WTC11 (cell line): ENCODE measurements around the gene CRAT. TPM values are rescaled to one million over a fixed set of nuclear protein-coding genes. Genes with fewer than 3 reads are reported as not detected.
A peak's percentile ranks its signal among the peaks of the same experiment; 100 is the strongest.

Source experiments
- ATAC-seq: fragments of 200-7000 bp; cut with Tn5 transposase; 2 replicates; pipeline ENCODE4 v1.10.0; 2021; ENCODE audit warnings: mild to moderate bottlenecking, moderate library complexity
- Bru-seq: library from RNA; stranded (reverse); fragments of 400-500 nt; gene quantifications from one replicate; lab custom pipeline; 2021; lab: Mats Ljungman, UMichigan
- CTCF ChIA-PET: fragments of 300-600 bp; sonication (Branson Sonifier 250); formaldehyde crosslinking; loops from one replicate; lab custom pipeline; 2021; ENCODE audit warnings: antibody characterized with exemption; lab: Charles Lee
- POLR2A ChIA-PET: fragments of 350-600 bp; sonication (Branson Sonifier 250); formaldehyde crosslinking; loops from one replicate; lab custom pipeline; 2021; ENCODE audit warnings: antibody characterized with exemption; lab: Charles Lee
- DNase-seq: peaks from one replicate; pipeline ENCODE4 v3.0.0; 2021; ENCODE audit warnings: low spot score
- H3K27ac Mint-ChIP-seq: 2 replicates; pipeline ENCODE4 v1.8.0; 2021; ENCODE audit warnings: mixed read lengths
- H3K27me3 Mint-ChIP-seq: 2 replicates; pipeline ENCODE4 v1.8.0; 2021; ENCODE audit warnings: low read depth, mild to moderate bottlenecking, moderate library complexity, mixed read lengths
- H3K36me3 Mint-ChIP-seq: 2 replicates; pipeline ENCODE4 v1.8.0; 2021; ENCODE audit warnings: mixed read lengths
- H3K4me1 Mint-ChIP-seq: 2 replicates; pipeline ENCODE4 v1.8.0; 2022; ENCODE audit warnings: mixed read lengths
- H3K4me3 Mint-ChIP-seq: 2 replicates; pipeline ENCODE4 v1.8.0; 2021; ENCODE audit warnings: mild to moderate bottlenecking, moderate library complexity, mixed read lengths
- H3K9me3 Mint-ChIP-seq: 2 replicates; pipeline ENCODE4 v1.8.0; 2021; ENCODE audit warnings: mixed read lengths
- ELF4 ChIP-seq: sonication (generic); formaldehyde crosslinking; IDR thresholded peaks from 2 replicates; pipeline ENCODE4 v1.8.1; 2022; ENCODE audit warnings: low read depth, mild to moderate bottlenecking, moderate library complexity, missing genetic modification reagents
- ESRRA ChIP-seq: sonication (generic); formaldehyde crosslinking; IDR thresholded peaks from 2 replicates; pipeline ENCODE4 v1.8.1; 2022; ENCODE audit warnings: mild to moderate bottlenecking, missing genetic modification reagents, borderline replicate concordance
- FOXJ3 ChIP-seq: sonication (generic); formaldehyde crosslinking; IDR thresholded peaks from 2 replicates; pipeline ENCODE4 v1.9.0; 2021; ENCODE audit warnings: missing genetic modification reagents, mild to moderate bottlenecking, borderline replicate concordance
- HMGA2 ChIP-seq: fragments of 250-450 bp; sonication (Bioruptor Pico); IDR thresholded peaks from 2 replicates; pipeline ENCODE4 v1.4.0; 2021; ENCODE audit warnings: mild to moderate bottlenecking, moderate library complexity
- KAT7 ChIP-seq: sonication (generic); formaldehyde crosslinking; IDR thresholded peaks from 2 replicates; pipeline ENCODE4 v1.8.1; 2023; ENCODE audit warnings: missing genetic modification reagents, mild to moderate bottlenecking, borderline replicate concordance
- NR2C2 ChIP-seq: sonication (generic); formaldehyde crosslinking; IDR thresholded peaks from 2 replicates; pipeline ENCODE4 v1.8.0; 2022; ENCODE audit warnings: mild to moderate bottlenecking, missing genetic modification reagents
- SP1 ChIP-seq: sonication (generic); formaldehyde crosslinking; conservative IDR thresholded peaks from 2 replicates; pipeline ENCODE4 v1.8.1; 2022; ENCODE audit warnings: missing genetic modification reagents
- TP53 ChIP-seq: sonication (generic); formaldehyde crosslinking; IDR thresholded peaks from 2 replicates; pipeline ENCODE4 v1.8.1; 2023; ENCODE audit warnings: mild to moderate bottlenecking, missing genetic modification reagents
- ZNF121 ChIP-seq: sonication (generic); formaldehyde crosslinking; IDR thresholded peaks from 2 replicates; pipeline ENCODE4 v1.8.0; 2023; ENCODE audit warnings: missing genetic modification reagents
- ZNF263 ChIP-seq: sonication (generic); formaldehyde crosslinking; IDR thresholded peaks from 2 replicates; pipeline ENCODE4 v1.8.1; 2022; ENCODE audit warnings: low read depth, mild to moderate bottlenecking, moderate library complexity, missing genetic modification reagents
- ZNF416 ChIP-seq: fragments of 250-450 bp; sonication (Bioruptor Pico); IDR thresholded peaks from 2 replicates; pipeline ENCODE4 v1.9.0; 2021; ENCODE audit warnings: mild to moderate bottlenecking, inconsistent platforms
- long read RNA-seq, 3 experiments: library from RNA in 1 of 3; library from capped mRNA in 1 of 3; library from polyadenylated mRNA in 1 of 3; unstranded in 2 of 3; stranded (forward) in 1 of 3; transcript quantifications; one replicate each; pipeline ENCODE4 v2.0.0, GENCODE V29; 2021
- total RNA-seq: library from RNA; stranded (reverse); gene quantifications from 3 replicates; pipeline ENCODE4 v1.2.3, GENCODE V29; 2021
- TF ChIP-seq, protein P1 (sequence below): sonication (generic); formaldehyde crosslinking; IDR thresholded peaks from 2 replicates; pipeline ENCODE4 v1.8.0; 2022; ENCODE audit warnings: mild to moderate bottlenecking, missing genetic modification reagents
- TF ChIP-seq, protein P2 (sequence below): sonication (generic); formaldehyde crosslinking; IDR thresholded peaks from 2 replicates; pipeline ENCODE4 v1.8.1; 2023; ENCODE audit warnings: mild to moderate bottlenecking, missing genetic modification reagents
- TF ChIP-seq, protein P3 (sequence below): sonication (generic); formaldehyde crosslinking; IDR thresholded peaks from 2 replicates; pipeline ENCODE4 v1.8.0; 2023; ENCODE audit warnings: missing genetic modification reagents, mild to moderate bottlenecking, borderline replicate concordance
- TF ChIP-seq, protein P4 (sequence below): sonication (generic); formaldehyde crosslinking; IDR thresholded peaks from 2 replicates; pipeline ENCODE4 v1.8.1; 2022; ENCODE audit warnings: missing genetic modification reagents, borderline replicate concordance
- TF ChIP-seq, protein P5 (sequence below): sonication (generic); formaldehyde crosslinking; IDR thresholded peaks from 2 replicates; pipeline ENCODE4 v1.8.0; 2022; ENCODE audit warnings: mild to moderate bottlenecking, missing genetic modification reagents
- TF ChIP-seq, protein P6 (sequence below): sonication (generic); formaldehyde crosslinking; IDR thresholded peaks from 2 replicates; pipeline ENCODE4 v1.8.0; 2022; ENCODE audit warnings: mild to moderate bottlenecking, missing genetic modification reagents
- TF ChIP-seq, protein P7 (sequence below): sonication (generic); formaldehyde crosslinking; IDR thresholded peaks from 2 replicates; pipeline ENCODE4 v1.8.0; 2023; ENCODE audit warnings: missing genetic modification reagents
- TF ChIP-seq, protein P8 (sequence below): sonication (generic); formaldehyde crosslinking; IDR thresholded peaks from 2 replicates; pipeline ENCODE4 v1.8.1; 2022; ENCODE audit warnings: mild to moderate bottlenecking, moderate library complexity, missing genetic modification reagents
- TF ChIP-seq, protein P9 (sequence below): sonication (generic); formaldehyde crosslinking; IDR thresholded peaks from 2 replicates; pipeline ENCODE4 v1.8.0; 2022; ENCODE audit warnings: mild to moderate bottlenecking, missing genetic modification reagents

The CRAT gene
- 17.2 to 19.1 TPM (median 17.5 TPM) in 3 replicates for total RNA-seq
- percentile 37 among the genes with signal in this experiment for Bru-seq, nascent RNA
- long read RNA-seq, experiment 1, transcript CRAT-201 (14 exons, 2,763 nt) = major isoform, 42 of 63 reads
- long read RNA-seq, experiment 1, partial matches to known transcripts = 8 of 63 reads
- long read RNA-seq, experiment 1, other reads (novel, unspliced or antisense) = 9 of 63 reads
- long read RNA-seq, experiment 2, transcript CRAT-201 (14 exons, 2,763 nt) = major isoform, 9 of 29 reads
- long read RNA-seq, experiment 2, partial matches to known transcripts = 9 of 29 reads
- long read RNA-seq, experiment 2, other reads (novel, unspliced or antisense) = 8 of 29 reads
- long read RNA-seq, experiment 3, partial matches to known transcripts = 0 of 1 reads
- long read RNA-seq, experiment 3, other reads (novel, unspliced or antisense) = 0 of 1 reads

DNA sequence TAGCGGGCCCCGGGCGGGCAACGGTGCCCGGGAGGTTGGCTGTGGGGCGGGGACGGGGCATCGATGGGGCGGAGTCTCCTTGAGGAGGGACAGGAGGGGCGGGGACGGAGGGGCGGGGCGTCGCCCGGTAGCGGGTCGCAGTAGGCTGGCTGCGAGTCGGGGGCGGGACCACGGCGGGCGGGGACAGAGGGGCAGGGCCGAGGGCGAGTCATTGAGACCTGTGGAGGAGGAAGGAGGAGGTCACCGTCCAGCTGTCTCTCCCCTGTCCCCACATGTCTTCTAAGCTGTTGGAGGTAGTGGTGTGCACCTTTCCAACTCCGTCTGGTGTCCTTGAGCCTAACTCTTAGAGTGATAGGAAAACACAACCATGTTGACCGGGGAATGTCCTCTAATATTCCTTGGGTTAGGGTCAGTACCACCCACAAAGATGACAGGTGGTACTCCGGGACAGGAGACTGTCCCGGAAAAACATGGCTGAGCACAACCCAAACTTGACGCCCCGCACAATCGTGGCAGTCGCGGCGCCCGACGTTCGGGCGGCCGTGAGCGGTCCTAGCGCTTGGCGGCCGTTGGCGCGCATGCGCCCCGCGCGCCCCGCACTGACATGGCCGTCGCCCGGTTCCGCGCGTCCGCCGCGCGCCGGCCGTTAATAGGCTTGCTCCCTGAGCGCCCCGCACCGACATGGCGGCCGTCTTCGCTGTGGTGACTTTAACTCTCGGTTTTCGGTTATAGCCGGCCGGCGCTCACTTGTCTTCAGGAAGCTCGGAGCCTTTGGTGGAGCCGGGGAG is at the start of gene CRAT, which contains the start of gene PTPA:
TSS of gene CRAT (minus strand) at position 54 of the 788 bp plus-strand sequence. CDS start 284 bp downstream, outside the sequence.
TSS of gene PTPA (plus strand) at position 676 of the 788 bp plus-strand sequence. CDS start 186 bp downstream, outside the sequence.
- POLR2A ChIA-PET = interaction anchor here (1.5 to 1.6 kb wide), 2 partner anchors 16 kb away, joined by 3 to 5 read pairs; no protein-coding TSS in a partner anchor
- Mint-ChIP-seq H3K36me3 (no peaks in the 10 kb centered on the region), H3K27ac (peak within 1 kb of the TSS; percentile 99), H3K4me3 (peak within 1 kb of the TSS; percentile 93), H3K27me3 (peaks cover 17% of the 10 kb centered on the region), H3K9me3 (no peaks in the 10 kb centered on the region), H3K4me1 (peaks cover 24% of the 10 kb centered on the region)
- DNase-seq = peak; percentile 97
- CTCF ChIA-PET = interaction anchor here (1.2 to 2.5 kb wide), 5 partner anchors 8 to 83 kb away, joined by 3 to 13 read pairs (median 6); partner anchors contain the start of gene SH3GLB2
- ATAC-seq = peak; percentile 85
- TF ChIP-seq, protein P1, sequence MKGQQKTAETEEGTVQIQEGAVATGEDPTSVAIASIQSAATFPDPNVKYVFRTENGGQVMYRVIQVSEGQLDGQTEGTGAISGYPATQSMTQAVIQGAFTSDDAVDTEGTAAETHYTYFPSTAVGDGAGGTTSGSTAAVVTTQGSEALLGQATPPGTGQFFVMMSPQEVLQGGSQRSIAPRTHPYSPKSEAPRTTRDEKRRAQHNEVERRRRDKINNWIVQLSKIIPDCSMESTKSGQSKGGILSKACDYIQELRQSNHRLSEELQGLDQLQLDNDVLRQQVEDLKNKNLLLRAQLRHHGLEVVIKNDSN = peak; percentile 9; the same call in 1 of the 2 replicates
- TF ChIP-seq TP53 = no peak
- TF ChIP-seq ELF4 = no peak
- no peak for TF ChIP-seq ESRRA (CRISPR knock-in tag)
- TF ChIP-seq KAT7 (CRISPR knock-in tag) = no peak
- TF ChIP-seq, protein P2, sequence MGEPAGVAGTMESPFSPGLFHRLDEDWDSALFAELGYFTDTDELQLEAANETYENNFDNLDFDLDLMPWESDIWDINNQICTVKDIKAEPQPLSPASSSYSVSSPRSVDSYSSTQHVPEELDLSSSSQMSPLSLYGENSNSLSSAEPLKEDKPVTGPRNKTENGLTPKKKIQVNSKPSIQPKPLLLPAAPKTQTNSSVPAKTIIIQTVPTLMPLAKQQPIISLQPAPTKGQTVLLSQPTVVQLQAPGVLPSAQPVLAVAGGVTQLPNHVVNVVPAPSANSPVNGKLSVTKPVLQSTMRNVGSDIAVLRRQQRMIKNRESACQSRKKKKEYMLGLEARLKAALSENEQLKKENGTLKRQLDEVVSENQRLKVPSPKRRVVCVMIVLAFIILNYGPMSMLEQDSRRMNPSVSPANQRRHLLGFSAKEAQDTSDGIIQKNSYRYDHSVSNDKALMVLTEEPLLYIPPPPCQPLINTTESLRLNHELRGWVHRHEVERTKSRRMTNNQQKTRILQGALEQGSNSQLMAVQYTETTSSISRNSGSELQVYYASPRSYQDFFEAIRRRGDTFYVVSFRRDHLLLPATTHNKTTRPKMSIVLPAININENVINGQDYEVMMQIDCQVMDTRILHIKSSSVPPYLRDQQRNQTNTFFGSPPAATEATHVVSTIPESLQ (CRISPR knock-in tag) = no peak
- TF ChIP-seq, protein P3, sequence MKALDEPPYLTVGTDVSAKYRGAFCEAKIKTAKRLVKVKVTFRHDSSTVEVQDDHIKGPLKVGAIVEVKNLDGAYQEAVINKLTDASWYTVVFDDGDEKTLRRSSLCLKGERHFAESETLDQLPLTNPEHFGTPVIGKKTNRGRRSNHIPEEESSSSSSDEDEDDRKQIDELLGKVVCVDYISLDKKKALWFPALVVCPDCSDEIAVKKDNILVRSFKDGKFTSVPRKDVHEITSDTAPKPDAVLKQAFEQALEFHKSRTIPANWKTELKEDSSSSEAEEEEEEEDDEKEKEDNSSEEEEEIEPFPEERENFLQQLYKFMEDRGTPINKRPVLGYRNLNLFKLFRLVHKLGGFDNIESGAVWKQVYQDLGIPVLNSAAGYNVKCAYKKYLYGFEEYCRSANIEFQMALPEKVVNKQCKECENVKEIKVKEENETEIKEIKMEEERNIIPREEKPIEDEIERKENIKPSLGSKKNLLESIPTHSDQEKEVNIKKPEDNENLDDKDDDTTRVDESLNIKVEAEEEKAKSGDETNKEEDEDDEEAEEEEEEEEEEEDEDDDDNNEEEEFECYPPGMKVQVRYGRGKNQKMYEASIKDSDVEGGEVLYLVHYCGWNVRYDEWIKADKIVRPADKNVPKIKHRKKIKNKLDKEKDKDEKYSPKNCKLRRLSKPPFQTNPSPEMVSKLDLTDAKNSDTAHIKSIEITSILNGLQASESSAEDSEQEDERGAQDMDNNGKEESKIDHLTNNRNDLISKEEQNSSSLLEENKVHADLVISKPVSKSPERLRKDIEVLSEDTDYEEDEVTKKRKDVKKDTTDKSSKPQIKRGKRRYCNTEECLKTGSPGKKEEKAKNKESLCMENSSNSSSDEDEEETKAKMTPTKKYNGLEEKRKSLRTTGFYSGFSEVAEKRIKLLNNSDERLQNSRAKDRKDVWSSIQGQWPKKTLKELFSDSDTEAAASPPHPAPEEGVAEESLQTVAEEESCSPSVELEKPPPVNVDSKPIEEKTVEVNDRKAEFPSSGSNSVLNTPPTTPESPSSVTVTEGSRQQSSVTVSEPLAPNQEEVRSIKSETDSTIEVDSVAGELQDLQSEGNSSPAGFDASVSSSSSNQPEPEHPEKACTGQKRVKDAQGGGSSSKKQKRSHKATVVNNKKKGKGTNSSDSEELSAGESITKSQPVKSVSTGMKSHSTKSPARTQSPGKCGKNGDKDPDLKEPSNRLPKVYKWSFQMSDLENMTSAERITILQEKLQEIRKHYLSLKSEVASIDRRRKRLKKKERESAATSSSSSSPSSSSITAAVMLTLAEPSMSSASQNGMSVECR (CRISPR knock-in tag) = peak; percentile 53; the same call in 1 of the 2 replicates
- TF ChIP-seq ZNF263 (CRISPR knock-in tag) = no peak
- no peak for TF ChIP-seq ZNF416
- TF ChIP-seq, protein P4, sequence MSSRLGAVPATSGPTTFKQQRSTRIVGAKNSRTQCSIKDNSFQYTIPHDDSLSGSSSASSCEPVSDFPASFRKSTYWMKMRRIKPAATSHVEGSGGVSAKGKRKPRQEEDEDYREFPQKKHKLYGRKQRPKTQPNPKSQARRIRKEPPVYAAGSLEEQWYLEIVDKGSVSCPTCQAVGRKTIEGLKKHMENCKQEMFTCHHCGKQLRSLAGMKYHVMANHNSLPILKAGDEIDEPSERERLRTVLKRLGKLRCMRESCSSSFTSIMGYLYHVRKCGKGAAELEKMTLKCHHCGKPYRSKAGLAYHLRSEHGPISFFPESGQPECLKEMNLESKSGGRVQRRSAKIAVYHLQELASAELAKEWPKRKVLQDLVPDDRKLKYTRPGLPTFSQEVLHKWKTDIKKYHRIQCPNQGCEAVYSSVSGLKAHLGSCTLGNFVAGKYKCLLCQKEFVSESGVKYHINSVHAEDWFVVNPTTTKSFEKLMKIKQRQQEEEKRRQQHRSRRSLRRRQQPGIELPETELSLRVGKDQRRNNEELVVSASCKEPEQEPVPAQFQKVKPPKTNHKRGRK = no peak
- no peak for TF ChIP-seq HMGA2 (CRISPR knock-in tag)
- TF ChIP-seq, protein P5, sequence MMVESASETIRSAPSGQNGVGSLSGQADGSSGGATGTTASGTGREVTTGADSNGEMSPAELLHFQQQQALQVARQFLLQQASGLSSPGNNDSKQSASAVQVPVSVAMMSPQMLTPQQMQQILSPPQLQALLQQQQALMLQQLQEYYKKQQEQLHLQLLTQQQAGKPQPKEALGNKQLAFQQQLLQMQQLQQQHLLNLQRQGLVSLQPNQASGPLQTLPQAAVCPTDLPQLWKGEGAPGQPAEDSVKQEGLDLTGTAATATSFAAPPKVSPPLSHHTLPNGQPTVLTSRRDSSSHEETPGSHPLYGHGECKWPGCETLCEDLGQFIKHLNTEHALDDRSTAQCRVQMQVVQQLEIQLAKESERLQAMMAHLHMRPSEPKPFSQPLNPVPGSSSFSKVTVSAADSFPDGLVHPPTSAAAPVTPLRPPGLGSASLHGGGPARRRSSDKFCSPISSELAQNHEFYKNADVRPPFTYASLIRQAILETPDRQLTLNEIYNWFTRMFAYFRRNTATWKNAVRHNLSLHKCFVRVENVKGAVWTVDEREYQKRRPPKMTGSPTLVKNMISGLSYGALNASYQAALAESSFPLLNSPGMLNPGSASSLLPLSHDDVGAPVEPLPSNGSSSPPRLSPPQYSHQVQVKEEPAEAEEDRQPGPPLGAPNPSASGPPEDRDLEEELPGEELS (CRISPR knock-in tag) = no peak
- TF ChIP-seq, protein P6, sequence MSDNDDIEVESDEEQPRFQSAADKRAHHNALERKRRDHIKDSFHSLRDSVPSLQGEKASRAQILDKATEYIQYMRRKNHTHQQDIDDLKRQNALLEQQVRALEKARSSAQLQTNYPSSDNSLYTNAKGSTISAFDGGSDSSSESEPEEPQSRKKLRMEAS (CRISPR knock-in tag) = peak; percentile 80
- TF ChIP-seq, protein P7, sequence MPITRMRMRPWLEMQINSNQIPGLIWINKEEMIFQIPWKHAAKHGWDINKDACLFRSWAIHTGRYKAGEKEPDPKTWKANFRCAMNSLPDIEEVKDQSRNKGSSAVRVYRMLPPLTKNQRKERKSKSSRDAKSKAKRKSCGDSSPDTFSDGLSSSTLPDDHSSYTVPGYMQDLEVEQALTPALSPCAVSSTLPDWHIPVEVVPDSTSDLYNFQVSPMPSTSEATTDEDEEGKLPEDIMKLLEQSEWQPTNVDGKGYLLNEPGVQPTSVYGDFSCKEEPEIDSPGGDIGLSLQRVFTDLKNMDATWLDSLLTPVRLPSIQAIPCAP (CRISPR knock-in tag) = no peak
- TF ChIP-seq NR2C2 = no peak
- TF ChIP-seq ZNF121 = no peak
- TF ChIP-seq, protein P8, sequence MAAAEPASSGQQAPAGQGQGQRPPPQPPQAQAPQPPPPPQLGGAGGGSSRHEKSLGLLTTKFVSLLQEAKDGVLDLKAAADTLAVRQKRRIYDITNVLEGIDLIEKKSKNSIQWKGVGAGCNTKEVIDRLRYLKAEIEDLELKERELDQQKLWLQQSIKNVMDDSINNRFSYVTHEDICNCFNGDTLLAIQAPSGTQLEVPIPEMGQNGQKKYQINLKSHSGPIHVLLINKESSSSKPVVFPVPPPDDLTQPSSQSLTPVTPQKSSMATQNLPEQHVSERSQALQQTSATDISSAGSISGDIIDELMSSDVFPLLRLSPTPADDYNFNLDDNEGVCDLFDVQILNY = peak; percentile 76
- TF ChIP-seq SP1 = peak; percentile 80
- no peak for TF ChIP-seq FOXJ3 (CRISPR knock-in tag)
- TF ChIP-seq, protein P9, sequence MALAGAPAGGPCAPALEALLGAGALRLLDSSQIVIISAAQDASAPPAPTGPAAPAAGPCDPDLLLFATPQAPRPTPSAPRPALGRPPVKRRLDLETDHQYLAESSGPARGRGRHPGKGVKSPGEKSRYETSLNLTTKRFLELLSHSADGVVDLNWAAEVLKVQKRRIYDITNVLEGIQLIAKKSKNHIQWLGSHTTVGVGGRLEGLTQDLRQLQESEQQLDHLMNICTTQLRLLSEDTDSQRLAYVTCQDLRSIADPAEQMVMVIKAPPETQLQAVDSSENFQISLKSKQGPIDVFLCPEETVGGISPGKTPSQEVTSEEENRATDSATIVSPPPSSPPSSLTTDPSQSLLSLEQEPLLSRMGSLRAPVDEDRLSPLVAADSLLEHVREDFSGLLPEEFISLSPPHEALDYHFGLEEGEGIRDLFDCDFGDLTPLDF = no peak
